Activated T-cell treated with anti-CD3 and anti-CD28 coated beads for 4 hours (primary cell): Measurements from ENCODE around the gene UVRAG.

Experiments
- DNase-seq: peaks from one replicate; pipeline ENCODE4 v3.0.0-alpha.2; 2020

UVRAG gene

DNA sequence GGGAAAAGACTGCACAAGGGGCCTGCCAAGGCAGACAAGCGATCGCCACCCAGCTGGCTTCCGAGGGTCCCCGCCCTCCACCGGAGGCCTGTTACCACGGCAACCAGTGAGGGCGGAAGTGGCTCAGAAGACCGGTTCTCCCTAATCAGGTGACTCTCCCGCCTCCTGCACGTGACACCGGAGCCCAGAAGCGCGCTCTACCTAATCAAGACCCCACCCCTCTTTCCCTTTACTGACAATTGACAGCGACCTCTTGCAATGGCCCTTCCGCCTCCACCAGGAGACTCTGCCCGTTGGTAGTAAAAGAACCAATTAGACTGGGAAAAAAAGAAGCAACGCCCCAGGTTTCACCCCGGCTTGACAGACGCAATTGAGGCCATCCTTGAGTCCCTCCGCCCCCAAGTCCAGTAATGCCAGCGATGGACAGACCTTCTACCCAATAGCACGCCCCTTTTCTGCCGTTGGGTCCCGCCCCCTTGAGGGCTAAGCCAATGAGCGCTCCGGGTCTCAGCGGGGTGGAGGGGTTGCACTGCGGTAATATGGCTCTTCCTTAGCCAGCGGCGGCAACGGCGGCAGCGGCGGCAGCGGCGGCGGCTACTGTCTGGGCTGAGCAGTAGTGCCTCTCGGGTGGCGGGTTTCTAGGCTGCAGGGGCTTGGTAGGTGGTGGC, at the start of gene UVRAG:
TSS of gene UVRAG (plus strand) at position 534 of the 668 bp plus-strand sequence. CDS start 198 bp downstream, outside the sequence.
- peak; percentile 98 for DNase-seq

DNA sequence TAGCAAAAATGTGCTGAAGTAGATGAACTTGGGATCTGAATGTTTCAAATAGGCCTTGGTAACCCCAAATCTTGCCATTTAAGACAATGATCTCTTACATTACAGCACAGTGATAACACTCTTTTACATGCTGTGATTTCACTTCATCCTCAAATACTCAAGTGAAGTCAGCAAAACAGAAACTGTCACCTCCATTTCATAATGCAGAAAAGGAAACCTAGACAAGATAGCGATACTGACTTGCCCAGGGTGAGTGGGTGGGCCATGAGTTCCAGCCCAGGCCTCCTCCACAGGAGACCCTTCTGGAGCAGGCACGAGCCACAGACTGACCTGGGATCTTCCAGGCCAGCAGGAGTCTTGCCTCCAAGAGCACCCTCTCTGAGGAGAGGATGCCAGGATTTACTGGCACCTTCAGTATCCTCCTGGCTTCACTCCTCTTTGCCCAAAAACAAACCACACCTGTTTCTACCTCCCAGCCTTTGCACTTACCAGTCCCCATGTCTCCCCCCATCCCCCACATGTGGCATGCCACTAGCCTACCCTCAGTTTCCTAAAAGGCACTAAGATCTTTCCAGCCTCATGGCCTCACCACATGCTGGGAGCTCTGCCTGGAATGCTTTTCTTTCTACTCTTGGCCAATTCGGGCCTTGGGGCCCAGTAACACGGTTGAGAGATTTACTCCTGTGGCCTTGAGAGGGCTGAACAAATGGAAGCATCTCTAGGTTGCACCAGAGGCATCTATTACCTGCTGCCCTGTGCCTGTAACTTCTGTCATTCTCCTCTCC, 48.4 kb upstream of the UVRAG start:
- no peak for DNase-seq

DNA sequence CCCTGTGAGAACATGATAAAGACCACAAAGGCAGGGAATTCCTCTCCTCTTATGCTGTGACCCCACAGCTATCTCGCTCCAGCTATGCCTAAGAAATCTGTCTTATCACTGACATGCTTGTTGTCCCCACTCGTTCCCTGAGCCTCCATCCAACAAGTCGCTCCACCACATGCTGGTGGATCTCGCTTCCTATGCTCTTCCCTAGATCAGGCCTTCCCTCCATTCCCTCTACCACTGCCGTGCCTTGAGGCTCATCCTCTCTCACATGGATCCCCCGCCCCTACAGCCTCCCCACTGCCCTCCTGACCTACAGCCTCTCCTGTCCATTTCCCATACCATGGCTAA, 47.8 kb upstream of the UVRAG start:
- no peak for DNase-seq

DNA sequence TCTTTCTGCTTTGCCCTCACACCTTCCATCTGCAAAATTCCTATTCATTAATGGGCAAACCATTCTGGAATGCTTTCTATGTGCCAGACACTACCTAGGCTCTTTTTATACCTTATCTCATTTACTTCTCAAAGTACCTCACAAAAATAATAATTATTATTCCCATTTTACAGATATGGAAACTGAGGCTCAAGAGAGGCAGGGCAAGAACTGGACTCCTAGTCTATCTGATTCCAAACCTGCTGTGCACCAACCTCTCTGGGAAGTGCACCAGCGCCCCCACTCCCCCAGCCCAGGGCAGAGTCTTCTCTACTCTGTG, 47.3 kb upstream of the UVRAG start:
- DNase-seq: no peak

DNA sequence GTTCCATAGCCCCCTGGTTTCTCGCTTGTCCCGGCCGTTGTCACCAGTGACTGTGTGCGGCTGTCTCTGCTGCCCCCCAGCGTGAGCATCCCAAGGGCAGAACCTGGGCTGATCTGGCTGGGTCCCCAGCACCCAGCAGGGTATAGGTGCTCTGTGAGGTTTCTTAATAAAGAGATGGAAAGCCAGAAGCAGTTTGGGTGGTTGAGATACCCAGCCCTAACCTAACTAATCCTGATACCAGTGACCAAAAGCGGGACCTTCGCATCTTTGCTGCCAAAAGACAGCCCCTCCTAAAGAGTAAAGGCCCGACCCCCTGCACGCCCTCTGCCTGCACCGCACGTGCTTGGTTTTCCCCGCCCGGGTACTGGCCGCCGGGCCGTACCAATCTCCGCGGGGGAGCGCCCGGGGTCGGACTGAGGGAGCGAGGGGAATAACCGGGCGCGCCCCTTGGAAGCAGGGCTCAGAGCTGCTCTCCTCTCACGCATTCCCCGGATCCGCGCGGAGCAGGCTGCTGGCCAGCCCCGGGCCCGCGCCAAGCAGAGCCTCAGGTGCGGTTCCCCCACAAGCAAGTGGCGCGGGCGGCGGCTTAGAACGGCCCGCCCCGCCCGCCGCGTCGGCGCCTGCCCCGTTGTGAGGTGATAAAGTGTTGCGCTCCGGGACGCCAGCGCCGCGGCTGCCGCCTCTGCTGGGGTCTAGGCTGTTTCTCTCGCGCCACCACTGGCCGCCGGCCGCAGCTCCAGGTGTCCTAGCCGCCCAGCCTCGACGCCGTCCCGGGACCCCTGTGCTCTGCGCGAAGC, 46.7 kb upstream of the UVRAG start, which contains the start of gene DGAT2:
TSS of gene DGAT2 (plus strand) at position 667 of the 797 bp plus-strand sequence. CDS start 214 bp downstream, outside the sequence.
- DNase-seq: peak; percentile 53

DNA sequence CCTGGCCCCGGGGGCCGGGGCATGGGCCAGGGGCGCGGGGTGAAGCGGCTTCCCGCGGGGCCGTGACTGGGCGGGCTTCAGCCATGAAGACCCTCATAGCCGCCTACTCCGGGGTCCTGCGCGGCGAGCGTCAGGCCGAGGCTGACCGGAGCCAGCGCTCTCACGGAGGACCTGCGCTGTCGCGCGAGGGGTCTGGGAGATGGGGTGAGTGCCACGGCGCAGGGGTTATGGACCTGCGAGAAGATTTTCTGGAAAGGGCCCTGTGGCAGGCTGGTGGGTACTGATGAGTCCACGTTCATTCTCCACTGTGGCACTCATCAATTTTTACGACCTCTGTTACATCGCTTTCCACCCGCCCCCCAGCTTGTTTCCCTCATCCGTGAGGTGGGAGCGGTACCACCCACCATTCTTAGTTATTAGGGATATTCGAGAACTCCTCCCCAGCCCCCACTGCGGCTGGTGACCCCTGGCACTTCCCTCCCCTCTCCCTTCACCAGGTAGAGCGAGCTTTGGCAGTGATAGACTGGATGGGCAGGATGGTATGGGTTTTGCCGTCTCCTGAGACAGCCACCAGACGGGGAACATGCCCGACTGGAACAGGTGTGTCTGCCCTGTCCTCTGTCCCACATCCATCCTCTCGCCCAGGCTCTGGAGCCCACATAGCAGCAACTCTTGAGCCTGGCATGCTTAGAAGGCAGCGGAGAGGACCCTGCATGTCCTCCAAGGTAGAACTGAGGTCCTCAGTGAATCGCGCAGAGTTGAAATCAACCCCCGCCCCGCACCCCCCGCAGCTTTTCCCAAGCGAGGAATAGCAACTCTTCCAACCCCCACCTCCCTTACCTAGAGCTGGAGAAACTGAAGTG, 45.9 kb upstream of the UVRAG start:
- DNase-seq: no peak

DNA sequence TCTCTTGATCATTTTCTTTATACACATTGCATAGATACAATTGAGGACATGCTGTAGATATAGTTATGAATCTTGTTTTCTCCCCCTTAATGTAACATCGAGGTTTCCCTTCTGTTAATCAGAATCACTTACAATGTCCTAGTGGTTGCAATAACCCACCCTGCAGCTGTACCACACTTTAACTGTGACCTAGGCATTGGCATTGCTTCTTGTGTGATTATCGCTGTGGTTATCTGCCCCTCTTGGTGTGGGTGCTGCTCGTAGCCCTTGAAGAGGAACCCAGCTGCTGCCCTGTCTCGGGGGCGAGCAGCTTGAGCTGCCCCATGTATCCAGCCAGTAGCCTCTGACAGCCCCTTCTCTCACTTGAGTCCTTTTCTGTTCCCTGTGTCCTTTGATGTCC, 44.9 kb upstream of the UVRAG start:
- no peak for DNase-seq

DNA sequence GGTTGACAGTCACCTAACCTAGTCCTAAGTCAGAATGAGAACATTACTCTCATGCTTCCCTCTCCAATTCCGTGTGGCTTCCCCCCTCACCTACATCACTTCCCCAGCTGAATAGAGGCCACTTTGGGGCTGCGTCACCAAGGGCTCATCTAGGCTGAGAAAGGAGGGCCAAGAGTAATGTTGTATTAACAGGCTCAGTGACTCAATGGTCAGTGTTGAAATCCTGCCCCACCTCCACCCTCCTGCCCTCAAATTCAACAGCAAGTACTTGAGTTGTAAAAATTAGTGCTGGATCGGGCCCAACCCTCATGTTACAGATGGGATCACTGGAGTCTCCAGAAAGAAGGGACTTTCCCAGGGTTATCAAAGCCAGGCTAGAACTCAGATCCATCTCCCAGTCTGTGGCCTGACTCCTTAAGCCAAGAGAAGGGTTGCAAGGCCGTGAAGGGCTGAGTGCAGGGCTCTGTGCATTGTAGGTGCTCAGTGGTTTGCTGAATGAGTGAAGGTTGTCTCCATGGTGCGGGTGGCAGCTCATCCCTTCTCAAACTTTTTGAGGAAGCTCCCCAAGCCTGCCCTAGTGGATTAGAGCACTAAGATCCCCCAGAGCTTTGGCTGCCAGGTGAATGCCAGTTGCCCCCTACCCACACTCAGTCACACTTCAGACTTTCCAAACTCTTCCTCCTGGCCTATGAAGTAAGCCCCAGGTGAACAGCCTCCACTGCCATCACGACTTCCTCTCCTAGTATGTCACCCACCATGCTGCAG, 43.2 kb upstream of the UVRAG start:
- no peak for DNase-seq

DNA sequence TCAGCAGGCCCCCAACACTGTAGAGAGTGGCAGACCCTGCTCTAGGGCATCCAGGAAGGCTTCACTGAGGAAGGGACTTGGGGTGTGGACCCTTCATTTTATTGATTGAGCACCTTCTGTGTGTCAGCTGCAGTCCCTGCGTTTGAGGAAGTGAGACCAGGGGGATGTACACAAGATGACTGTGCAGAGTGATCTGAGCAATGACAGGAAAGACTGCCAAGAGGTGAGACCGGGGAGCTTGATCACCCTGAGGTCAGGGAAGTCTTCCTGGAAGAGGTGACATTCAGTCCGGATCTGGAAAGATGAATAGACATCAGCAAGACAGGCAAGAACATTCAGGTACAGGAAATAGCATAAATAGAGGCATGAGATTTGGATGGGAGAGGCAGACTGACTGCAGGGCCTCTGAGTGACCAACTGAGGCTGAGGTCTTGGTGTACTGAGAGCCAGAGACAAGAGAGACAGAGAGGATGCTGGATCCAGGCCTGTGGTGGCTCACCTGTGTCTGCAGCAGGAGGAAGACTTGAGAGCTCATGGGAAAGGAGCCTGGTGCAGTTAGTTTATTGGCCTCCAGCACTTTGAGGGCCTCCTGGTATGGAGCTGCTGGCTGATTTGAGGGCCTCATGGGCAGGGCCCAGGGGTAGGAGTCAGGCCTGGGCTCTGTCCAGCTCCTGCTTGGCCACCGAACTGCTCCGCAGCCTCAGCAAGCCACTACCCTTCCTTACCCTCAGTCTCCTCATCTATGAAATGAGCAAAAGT, 41.2 kb upstream of the UVRAG start:
- DNase-seq: no peak

DNA sequence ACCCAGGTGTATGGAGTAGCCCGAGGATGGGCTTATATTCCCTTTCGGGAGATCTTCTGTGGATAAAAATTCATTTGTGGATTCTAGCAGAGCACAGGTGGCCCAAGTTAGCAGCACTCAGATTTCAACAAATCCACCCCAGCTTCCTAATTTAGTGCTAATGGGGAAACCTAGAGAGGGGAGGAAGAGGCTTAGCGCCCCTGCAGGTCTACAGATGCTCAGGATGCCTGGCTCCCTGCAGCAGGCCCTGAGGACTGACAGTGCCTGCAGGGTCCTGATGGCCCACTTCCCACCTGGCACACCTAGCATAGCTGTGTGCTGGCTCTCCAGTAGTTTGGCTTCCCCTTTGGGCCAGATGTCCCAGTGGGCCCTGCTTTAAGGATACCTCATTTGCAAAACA, 40.0 kb upstream of the UVRAG start:
- no peak for DNase-seq

DNA sequence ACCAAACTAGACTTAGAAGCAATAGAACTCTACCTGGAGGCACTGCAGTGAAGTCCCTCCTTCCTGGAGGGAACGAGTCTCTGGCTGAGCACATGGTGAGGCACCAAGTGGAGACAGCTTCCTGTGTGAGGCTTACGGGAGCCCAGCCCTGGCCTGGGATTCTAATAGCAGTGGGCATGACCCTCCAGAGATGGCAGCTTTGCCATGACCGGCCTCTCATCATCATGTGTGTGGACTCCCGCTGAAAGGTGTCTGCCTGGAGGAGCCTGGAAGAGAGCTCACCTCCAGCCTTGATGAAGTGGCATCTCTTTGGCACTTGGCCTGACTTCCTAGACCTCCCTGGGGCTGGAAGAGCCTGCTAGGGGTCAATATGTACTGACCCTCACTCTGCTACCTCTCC, 38.5 kb upstream of the UVRAG start:
- no peak for DNase-seq

DNA sequence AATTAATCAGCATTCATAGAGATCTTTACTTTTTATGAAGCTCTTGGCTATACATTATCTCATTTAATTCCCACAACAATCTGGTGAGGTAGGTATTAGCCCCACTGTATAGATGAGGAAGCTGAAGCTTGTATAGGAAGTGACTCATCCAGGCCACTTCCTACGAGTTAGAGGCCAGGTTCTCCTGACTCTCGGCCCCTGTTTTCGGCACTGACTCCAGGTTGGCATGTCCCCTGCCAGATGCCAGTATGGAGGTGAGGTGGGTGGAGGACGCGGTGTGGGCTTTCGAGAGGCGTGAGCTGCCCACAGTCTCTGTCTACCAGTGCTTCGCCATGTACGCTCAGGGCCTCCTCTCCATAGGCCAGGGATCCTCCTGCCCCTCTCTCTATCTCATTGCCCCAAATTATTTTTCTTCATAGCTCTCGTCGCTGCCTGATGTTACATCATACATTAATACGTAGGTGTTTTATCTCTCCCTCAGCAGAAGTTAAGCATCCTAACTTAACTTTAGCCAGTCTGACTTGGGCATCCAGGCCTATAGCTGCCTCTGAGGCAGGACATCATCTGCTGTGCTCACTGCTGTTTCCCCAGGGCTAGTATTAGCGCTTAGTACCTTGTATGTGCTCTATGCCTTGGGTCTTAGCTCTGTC, 37.4 kb upstream of the UVRAG start:
- no peak for DNase-seq

DNA sequence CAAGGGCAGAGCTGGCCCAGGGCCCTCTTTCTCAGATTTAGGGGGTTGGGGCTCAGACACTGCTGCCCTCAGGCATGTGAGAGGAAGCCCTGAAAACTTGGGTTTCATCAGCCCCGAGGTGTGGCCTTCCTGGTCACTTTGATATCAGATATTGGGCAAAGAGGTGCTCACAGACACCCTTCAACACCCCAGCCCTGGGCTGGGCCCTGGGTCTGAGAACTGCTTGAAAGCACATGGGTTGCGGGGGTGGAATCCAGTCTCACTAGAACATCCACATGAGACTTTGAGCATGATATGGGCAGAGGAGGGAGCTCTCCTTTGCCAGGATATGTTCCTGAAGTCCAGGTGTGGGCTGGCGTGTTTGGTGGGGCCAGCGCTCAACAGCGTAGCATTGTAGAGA, 36.0 kb upstream of the UVRAG start:
- DNase-seq: no peak

DNA sequence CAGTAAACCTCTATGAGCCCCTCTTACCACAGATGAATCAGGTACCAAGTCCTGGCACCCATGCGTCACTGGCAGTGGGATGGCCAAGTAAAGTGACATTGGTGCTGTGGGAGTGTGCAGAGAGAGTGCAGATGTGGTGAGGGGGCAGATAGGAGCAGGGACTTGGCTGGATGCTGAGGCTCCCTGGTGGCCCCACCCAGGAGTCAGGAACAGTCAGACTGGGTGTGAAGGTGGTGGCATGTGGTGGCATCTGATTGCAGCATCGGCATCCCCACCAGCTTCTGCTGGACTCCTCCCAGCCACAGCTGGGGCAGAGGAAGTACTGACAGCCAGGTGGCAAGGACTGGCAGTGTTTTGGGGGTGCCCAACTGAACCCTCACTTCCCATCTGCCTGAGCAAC, 35.0 kb upstream of the UVRAG start:
- no peak for DNase-seq

DNA sequence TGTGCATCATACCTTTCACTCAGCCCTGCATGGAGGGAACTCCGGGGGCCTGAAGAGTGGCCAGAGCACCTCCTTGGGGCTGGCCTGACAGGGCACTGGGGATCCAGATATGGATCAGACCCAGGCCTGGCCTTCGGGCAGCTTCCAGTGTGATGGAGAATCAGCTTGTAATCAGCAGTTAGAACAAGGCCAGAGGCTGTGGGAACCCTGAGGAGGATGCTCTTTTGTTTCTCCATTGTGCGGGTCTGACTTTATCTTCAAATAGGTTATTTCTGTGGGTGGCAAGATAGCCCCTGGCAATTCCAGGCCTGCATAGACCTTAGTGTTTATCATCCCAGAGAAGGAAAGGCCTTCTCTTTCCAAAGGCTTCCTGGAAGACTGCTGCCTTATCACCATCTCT, 34.1 kb upstream of the UVRAG start:
- no peak for DNase-seq

DNA sequence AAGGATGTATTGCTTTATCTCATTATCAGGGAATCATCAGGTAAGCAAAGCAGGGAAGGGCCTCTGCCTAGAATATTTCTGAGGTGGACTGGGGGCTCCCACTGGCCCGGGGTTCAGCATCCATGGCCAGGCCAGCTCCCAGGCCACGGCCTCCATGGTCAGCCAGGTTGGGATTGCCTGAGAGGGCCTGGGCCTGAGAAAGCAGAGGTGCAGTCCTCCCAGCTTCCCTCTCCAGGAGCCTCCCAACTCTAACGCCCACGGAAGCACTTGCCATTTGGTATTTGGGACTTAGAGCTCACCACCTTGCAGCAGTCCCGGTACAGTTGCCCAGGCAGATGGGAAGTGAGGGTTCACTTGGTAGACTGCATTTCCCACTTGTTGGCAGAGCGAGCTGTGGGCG, 33.7 kb upstream of the UVRAG start:
- DNase-seq: no peak

DNA sequence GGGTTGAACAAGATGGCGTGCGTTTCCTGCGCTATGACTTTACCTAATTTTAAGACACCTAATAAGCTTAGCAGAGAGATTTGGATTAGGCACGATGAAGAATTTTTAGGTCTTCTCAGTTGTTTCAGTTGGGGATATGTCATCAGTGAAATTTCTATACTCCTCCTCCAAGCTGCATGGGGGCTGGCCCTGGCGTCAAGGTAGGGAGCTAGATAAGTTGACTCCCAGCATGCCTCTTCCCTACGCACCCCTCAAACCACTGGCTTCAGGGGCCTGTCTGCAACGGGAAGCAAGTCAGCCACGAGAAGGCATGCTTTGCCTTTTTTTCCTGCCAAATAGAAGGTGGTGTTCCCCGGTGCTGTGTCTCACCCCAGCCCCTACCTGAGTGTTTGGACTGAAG, 33.2 kb upstream of the UVRAG start:
- no peak for DNase-seq

DNA sequence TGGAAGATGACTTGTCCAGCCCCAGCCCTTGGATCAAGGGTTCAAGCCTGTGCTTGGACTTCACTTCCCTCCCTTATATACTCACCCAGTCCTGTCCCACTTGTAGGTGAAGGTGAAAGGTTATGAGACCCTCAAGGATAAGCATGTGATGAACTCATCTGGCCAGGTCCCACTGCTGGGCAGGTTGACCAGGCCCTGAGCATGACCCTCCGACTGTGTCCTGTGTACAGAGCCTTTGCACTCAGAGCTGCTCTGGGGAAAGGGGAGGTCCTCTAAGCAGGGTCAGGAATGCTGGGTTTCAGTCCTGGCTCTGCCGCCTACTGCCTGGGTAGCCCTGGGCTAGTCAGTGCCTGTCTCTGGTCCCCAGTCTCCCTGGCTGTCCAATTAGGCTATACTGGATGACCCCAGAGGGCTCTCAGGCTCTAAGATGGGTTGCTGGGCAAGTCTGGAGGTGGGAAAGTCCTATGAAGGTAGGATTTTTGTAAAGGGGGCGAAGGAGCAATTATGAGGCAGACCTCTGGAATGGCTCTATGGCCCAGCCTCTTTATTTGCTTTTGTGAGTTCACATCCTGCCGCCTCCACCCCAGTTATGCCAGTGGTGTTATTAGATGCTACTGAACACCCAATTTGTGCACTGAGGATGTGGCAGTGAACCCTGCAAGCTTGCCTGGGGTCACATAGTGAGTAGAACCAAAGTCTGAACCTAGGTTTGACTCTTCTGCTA, 32.3 kb upstream of the UVRAG start:
- DNase-seq: no peak

DNA sequence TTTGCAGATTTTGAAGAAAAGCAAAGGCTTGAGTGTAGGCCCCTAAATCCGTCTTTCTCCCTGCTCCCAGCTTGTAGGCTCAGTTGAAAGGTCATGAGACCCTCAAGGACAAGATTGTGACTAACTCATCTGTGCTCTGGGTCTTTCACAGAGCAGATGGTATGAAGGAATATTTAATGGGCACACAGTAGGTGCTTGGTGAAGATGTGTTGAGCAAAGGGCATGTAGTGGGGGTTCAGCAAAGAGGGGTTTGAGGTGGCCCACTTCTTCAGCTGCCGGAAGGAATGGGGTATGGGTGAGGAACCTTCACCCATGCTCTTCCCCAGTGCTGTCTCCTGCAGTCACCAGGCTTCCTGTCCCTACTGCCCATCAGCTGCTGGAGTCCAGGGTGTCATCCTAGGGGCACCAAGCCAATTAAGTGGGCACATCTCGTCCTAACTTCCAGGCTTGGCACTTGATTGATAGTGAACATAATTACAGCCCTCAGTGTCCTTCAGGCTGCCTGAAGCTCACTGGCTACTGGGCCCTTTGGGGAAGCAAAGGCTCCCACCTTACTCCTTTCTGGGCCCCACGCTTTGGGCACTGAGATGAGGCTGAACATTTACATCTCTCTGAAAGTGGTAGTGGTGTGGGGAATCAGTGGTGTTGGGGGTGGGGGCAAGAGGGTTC, 31.5 kb upstream of the UVRAG start:
- DNase-seq: no peak

DNA sequence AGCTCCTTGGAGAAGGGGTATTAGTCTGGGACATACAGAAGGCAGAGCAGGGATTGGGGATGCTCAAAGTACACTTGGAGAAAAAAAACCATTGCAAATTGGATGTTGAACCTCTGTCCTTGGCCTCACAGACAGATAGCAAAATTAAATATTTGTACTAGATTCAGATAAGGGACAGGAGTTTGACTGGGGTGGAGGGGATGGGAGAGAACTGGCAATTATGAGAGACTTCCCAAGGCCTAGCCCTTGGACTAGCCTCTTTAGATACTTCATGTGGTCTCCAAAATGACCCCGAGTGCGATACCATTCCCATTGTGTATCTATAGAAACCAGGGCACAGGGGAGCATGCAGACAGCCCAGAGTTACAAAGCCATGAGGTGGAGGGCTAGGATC, 30.9 kb upstream of the UVRAG start:
- DNase-seq: no peak
